Esophagus muscularis mucosa (tissue), 4 donors: ENCODE results near the gene SAMD4B. TPM values are rescaled to one million over a fixed set of nuclear protein-coding genes. Genes with fewer than 3 reads are reported as not detected.

Source experiments
- DNase-seq: peaks from one replicate; pipeline ENCODE4 v3.0.0-alpha.2; 2017; ENCODE audit errors: extremely low spot score
- H3K27ac ChIP-seq, 4 donors: fragments of 200-600 bp; sonication (generic); replicated peaks in 1 of 4; 1 replicate in 3 of 4; 2 replicates in 1 of 4; pipeline ENCODE4 v1.5.1; 2016 to 2019; ENCODE audit warnings: mild to moderate bottlenecking in 1 of 4
- H3K27me3 ChIP-seq, 4 donors: fragments of 200-600 bp; sonication (generic); one replicate each; pipeline versions ENCODE4 v1.5.1 to v1.6.0; 2016 to 2019
- H3K36me3 ChIP-seq, 4 donors: fragments of 200-600 bp; sonication (generic); one replicate each; pipeline ENCODE4 v1.5.1; 2016 to 2019
- H3K4me1 ChIP-seq, 4 donors: fragments of 200-600 bp; sonication (generic); one replicate each; pipeline ENCODE4 v1.5.1; 2016 to 2019
- H3K4me3 ChIP-seq, 4 donors: fragments of 200-600 bp; sonication (generic); 1 replicate in 2 of 4; 2 replicates in 2 of 4; pipeline ENCODE4 v1.5.1; 2016 to 2019; ENCODE audit warnings: mild to moderate bottlenecking in 4 of 4, moderate library complexity in 1 of 4
- H3K9me3 ChIP-seq, 4 donors: fragments of 200-600 bp; sonication (generic); 1 replicate in 3 of 4; 2 replicates in 1 of 4; pipeline ENCODE4 v1.5.1; 2016 to 2019
- EP300 ChIP-seq: sonication (generic); formaldehyde crosslinking; IDR thresholded peaks from one replicate; pipeline ENCODE4 v1.6.1; 2017; ENCODE audit warnings: antibody characterized with exemption
- POLR2A ChIP-seq: fragments of 450-650 bp; IDR thresholded peaks from one replicate; pipeline ENCODE4 v1.6.1; 2017; ENCODE audit warnings: antibody characterized with exemption, moderate library complexity, mild to moderate bottlenecking, low read depth
- POLR2AphosphoS5 ChIP-seq, 2 donors: sonication (generic); formaldehyde crosslinking; IDR thresholded peaks; one replicate each; pipeline ENCODE4 v1.6.1; 2017; ENCODE audit warnings: antibody characterized with exemption in 2 of 2
- WGBS: methylation state at CpG from one replicate; pipeline ENCODE4 v1.1.5; 2018; 5-methylcytosine and 5-hydroxymethylcytosine counted together
- intact Hi-C: fragments of 100-400 bp; cut with DNase I; formaldehyde crosslinking; loops from one replicate; pipeline ENCODE4 v1.15.1; 2023
- total RNA-seq, 4 donors: library from RNA; depleted of rRNA; stranded (reverse); fragments of >200 nt; gene quantifications; one replicate each; pipeline versions ENCODE4 v1.1.0 to v1.2.1, GENCODE V29; 2016
- TF ChIP-seq, protein P1 (sequence below), 3 experiments: fragments of 200-600 bp in 2 of 3; fragments of 450-650 bp in 1 of 3; sonication (generic) in 2 of 3; IDR thresholded peaks; one replicate each; pipeline ENCODE4 v1.5.1; 2017 to 2019; ENCODE audit warnings: antibody characterized with exemption in 3 of 3, mild to moderate bottlenecking in 2 of 3, moderate library complexity in 1 of 3

SAMD4B gene
- total RNA-seq, 4 donors from 2014 or later = 59.8 to 138 (median 104) TPM

DNA sequence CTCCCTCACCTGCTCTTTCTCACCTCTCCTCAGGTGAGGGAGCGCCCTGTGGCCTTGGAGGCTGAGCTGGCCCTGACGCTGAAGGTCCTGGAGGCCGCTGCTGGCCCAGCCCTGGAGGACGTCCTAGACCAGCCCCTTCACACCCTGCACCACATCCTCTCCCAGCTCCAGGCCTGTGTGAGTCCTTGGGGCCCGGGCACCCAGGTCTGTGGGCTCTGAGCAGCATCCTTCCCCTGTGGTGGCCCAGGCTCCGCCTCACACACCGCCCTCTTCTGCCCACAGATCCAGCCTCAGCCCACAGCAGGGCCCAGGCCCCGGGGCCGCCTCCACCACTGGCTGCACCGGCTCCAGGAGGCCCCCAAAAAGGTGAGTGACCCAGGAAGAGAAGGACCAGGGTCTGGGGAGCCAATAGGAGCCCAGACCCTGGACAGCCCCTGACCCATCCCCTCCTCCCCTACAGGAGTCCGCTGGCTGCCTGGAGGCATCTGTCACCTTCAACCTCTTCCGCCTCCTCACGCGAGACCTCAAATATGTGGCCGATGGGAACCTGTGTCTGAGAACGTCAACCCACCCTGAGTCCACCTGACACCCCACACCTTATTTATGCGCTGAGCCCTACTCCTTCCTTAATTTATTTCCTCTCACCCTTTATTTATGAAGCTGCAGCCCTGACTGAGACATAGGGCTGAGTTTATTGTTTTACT lies 44.1 kb upstream of the SAMD4B start:
- Histone ChIP-seq H3K9me3 (no peaks in the 10 kb centered on the region), H3K27ac (no peak overlapping the region), H3K27me3 (peaks cover 0 to 44% (median 0%) of the 10 kb centered on the region in 4 donors), H3K4me1 (no peaks in the 10 kb centered on the region), H3K4me3 (no peak overlapping the region), H3K36me3 (no peaks in the 10 kb centered on the region)
- WGBS = 63% methylated on average over 17 of the region's 17 CpGs
- TF ChIP-seq, protein P1, sequence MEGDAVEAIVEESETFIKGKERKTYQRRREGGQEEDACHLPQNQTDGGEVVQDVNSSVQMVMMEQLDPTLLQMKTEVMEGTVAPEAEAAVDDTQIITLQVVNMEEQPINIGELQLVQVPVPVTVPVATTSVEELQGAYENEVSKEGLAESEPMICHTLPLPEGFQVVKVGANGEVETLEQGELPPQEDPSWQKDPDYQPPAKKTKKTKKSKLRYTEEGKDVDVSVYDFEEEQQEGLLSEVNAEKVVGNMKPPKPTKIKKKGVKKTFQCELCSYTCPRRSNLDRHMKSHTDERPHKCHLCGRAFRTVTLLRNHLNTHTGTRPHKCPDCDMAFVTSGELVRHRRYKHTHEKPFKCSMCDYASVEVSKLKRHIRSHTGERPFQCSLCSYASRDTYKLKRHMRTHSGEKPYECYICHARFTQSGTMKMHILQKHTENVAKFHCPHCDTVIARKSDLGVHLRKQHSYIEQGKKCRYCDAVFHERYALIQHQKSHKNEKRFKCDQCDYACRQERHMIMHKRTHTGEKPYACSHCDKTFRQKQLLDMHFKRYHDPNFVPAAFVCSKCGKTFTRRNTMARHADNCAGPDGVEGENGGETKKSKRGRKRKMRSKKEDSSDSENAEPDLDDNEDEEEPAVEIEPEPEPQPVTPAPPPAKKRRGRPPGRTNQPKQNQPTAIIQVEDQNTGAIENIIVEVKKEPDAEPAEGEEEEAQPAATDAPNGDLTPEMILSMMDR (IDR thresholded peaks at IDR 0.05) = no peak
- no peak for TF ChIP-seq POLR2A
- TF ChIP-seq EP300 = no peak
- no peak for TF ChIP-seq POLR2AphosphoS5 (IDR thresholded peaks at IDR 0.05)
- no peak for DNase-seq
- intact Hi-C loops = no loop called here

GRCh38 chr19:39299404-39299803 lies 42.8 kb upstream of the SAMD4B start:
- no peak for DNase-seq

GRCh38 chr19:39299832-39300231 lies 42.4 kb upstream of the SAMD4B start:
- intact Hi-C loops = no loop called here
- no peak overlapping the region for H3K4me3 ChIP-seq
- 91% methylated on average over 10 of the region's 10 CpGs for WGBS
- H3K9me3 ChIP-seq = no peaks in the 10 kb centered on the region
- TF ChIP-seq, protein P1 (IDR thresholded peaks at IDR 0.05) = no peak
- no peak for TF ChIP-seq POLR2AphosphoS5 (IDR thresholded peaks at IDR 0.05)
- no peak for TF ChIP-seq EP300
- TF ChIP-seq POLR2A = no peak
- no peaks in the 10 kb centered on the region for H3K36me3 ChIP-seq
- H3K27ac ChIP-seq = no peak overlapping the region
- peaks cover 0 to 57% (median 3%) of the 10 kb centered on the region in 4 donors for H3K27me3 ChIP-seq
- no peaks in the 10 kb centered on the region for H3K4me1 ChIP-seq
- no peak for DNase-seq

More at GRCh38 chr19:39299404-39299803, 42.8 kb upstream of the SAMD4B start:
- intact Hi-C loops = no loop called here
- peaks cover 0 to 53% (median 3%) of the 10 kb centered on the region in 4 donors for H3K27me3 ChIP-seq
- 87% methylated on average over 9 of the region's 9 CpGs for WGBS
- TF ChIP-seq, protein P1 (IDR thresholded peaks at IDR 0.05) = no peak
- no peak overlapping the region for H3K4me3 ChIP-seq
- no peak overlapping the region for H3K27ac ChIP-seq
- no peaks in the 10 kb centered on the region for H3K9me3 ChIP-seq
- no peaks in the 10 kb centered on the region for H3K4me1 ChIP-seq
- no peaks in the 10 kb centered on the region for H3K36me3 ChIP-seq

- Histone ChIP-seq H3K27me3 (peaks cover 0 to 69% (median 3%) of the 10 kb centered on the region in 4 donors), H3K4me1 (no peaks in the 10 kb centered on the region), H3K9me3 (no peaks in the 10 kb centered on the region), H3K27ac (no peak overlapping the region), H3K36me3 (no peaks in the 10 kb centered on the region), H3K4me3 (no peak overlapping the region)
- whole genome bisulfite sequencing = 82% methylated on average over 4 of the region's 4 CpGs
- TF ChIP-seq, protein P1 (IDR thresholded peaks at IDR 0.05) = no peak
- TF ChIP-seq POLR2AphosphoS5 (IDR thresholded peaks at IDR 0.05) = no peak
- TF ChIP-seq EP300 = no peak
- no peak for TF ChIP-seq POLR2A
- no peak for DNase-seq
- intact Hi-C loops = no loop called here
These were observed 41.2 kb upstream of the SAMD4B start for GRCh38 chr19:39301021-39301420.

- WGBS = 89% methylated on average over 3 of the region's 3 CpGs
- TF ChIP-seq, protein P1 (IDR thresholded peaks at IDR 0.05) = no peak
- TF ChIP-seq EP300 (no peak), POLR2A (no peak), POLR2AphosphoS5 (IDR thresholded peaks at IDR 0.05) (no peak)
- no peak for DNase-seq
These were observed 40.7 kb upstream of the SAMD4B start for GRCh38 chr19:39301562-39301961.

More at GRCh38 chr19:39301562-39301961, 40.7 kb upstream of the SAMD4B start:
- Histone ChIP-seq H3K27ac (no peak overlapping the region), H3K27me3 (peaks cover 0 to 72% (median 3%) of the 10 kb centered on the region in 4 donors), H3K4me1 (no peaks in the 10 kb centered on the region), H3K9me3 (no peaks in the 10 kb centered on the region), H3K36me3 (no peaks in the 10 kb centered on the region), H3K4me3 (no peak overlapping the region)
- intact Hi-C loops = no loop called here
